Activated CD8-positive, alpha-beta T cell treated with anti-CD3 and anti-CD28 coated beads for 36 hours (primary cell): Measurements from ENCODE around the gene SLC45A3. TPM values are rescaled to one million over a fixed set of nuclear protein-coding genes. Genes with fewer than 3 reads are reported as not detected.

ENCODE experiments used
- ATAC-seq: fragments of 200-7000 bp; cut with Tn5 transposase; one replicate; pipeline ENCODE4 v1.10.0; 2021; ENCODE audit warnings: mild to moderate bottlenecking, moderate library complexity
- CTCF ChIA-PET: fragments of 350-600 bp; sonication (Branson Sonifier 250); formaldehyde crosslinking; loops from one replicate; lab custom pipeline; 2021; ENCODE audit warnings: antibody characterized with exemption; lab: Charles Lee
- POLR2A ChIA-PET: fragments of 350-600 bp; sonication (Branson Sonifier 250); formaldehyde crosslinking; loops from one replicate; lab custom pipeline; 2021; ENCODE audit warnings: antibody characterized with exemption; lab: Charles Lee
- DNase-seq: peaks from one replicate; pipeline ENCODE4 v3.0.0-alpha.2; 2020
- H3K27ac Mint-ChIP-seq: one replicate; pipeline ENCODE4 v1.8.0; 2021; ENCODE audit warnings: mild to moderate bottlenecking, mixed read lengths
- H3K27me3 Mint-ChIP-seq: one replicate; pipeline ENCODE4 v1.8.0; 2021; ENCODE audit warnings: mixed read lengths
- H3K36me3 Mint-ChIP-seq: one replicate; pipeline ENCODE4 v1.8.0; 2021; ENCODE audit warnings: low read depth, mixed read lengths
- H3K4me1 Mint-ChIP-seq: one replicate; pipeline ENCODE4 v1.8.0; 2021; ENCODE audit warnings: low read depth, mixed read lengths
- H3K4me3 Mint-ChIP-seq: one replicate; pipeline ENCODE4 v1.8.0; 2021; ENCODE audit warnings: mild to moderate bottlenecking, moderate library complexity, mixed read lengths
- H3K9me3 Mint-ChIP-seq: one replicate; pipeline ENCODE4 v1.8.0; 2021; ENCODE audit warnings: mixed read lengths
- CTCF ChIP-seq: fragments of 200-600 bp; IDR thresholded peaks from one replicate; pipeline ENCODE4 v1.8.0; 2022; ENCODE audit warnings: antibody characterized with exemption, mild to moderate bottlenecking
- intact Hi-C: fragments of 100-400 bp; cut with micrococcal nuclease; formaldehyde crosslinking; loops from one replicate; pipeline ENCODE4 v1.10.0; 2022
- total RNA-seq, 2 experiments: library from RNA; stranded (reverse); gene quantifications; one replicate each; pipeline ENCODE4 v1.2.3, GENCODE V29; 2021

Gene SLC45A3
- total RNA-seq, 2 experiments from 2014 or later, result 0.38 to 0.65 TPM

- CTCF ChIA-PET, result interaction anchor here (0.6 to 12.7 kb wide), 7 partner anchors 10 to 286 kb away, joined by 3 to 120 read pairs (median 5); partner anchors contain the start of gene ELK4
Measured at GRCh38 chr1:205645519-205645918, 34.8 kb downstream of the SLC45A3 start.

GRCh38 chr1:205642679-205643307, 37.5 kb downstream of the SLC45A3 start:
- no peak overlapping the region for H3K27ac Mint-ChIP-seq

More at GRCh38 chr1:205645519-205645918, 34.8 kb downstream of the SLC45A3 start:
- POLR2A ChIA-PET, result interaction anchor here (1.2 to 1.5 kb wide), 2 partner anchors 13 to 17 kb away, joined by 3 to 7 read pairs; no protein-coding TSS in a partner anchor
- DNase-seq (no peak), ATAC-seq (no peak)
- H3K9me3 Mint-ChIP-seq, result no peaks in the 10 kb centered on the region
- no peaks in the 10 kb centered on the region for H3K4me1 Mint-ChIP-seq
- H3K27me3 Mint-ChIP-seq, result peaks cover 3% of the 10 kb centered on the region
- no peak overlapping the region for H3K27ac Mint-ChIP-seq
- H3K36me3 Mint-ChIP-seq, result no peaks in the 10 kb centered on the region
- H3K4me3 Mint-ChIP-seq, result no peak overlapping the region
- intact Hi-C loops, result loop anchor here (10.0 kb wide), 1 partner anchor 251 kb away; no protein-coding TSS in a partner anchor
- TF ChIP-seq CTCF, result no peak

GRCh38 chr1:205639567-205639966, 40.7 kb downstream of the SLC45A3 start:
- POLR2A ChIA-PET, result no interaction called here
- no peak for ATAC-seq
- intact Hi-C loops, result no loop called here

More at GRCh38 chr1:205642679-205643307, 37.5 kb downstream of the SLC45A3 start:
- Mint-ChIP-seq H3K4me1 (no peaks in the 10 kb centered on the region), H3K27me3 (peaks cover 3% of the 10 kb centered on the region), H3K9me3 (no peaks in the 10 kb centered on the region), H3K36me3 (no peaks in the 10 kb centered on the region), H3K4me3 (no peak overlapping the region)
- ChIA-PET CTCF (interaction anchor here (0.6 to 12.7 kb wide), 6 partner anchors 10 to 1211 kb away, joined by 3 to 120 read pairs (median 8); partner anchors contain the start of gene ELK4), POLR2A (interaction anchor here (0.9 to 1.1 kb wide), 2 partner anchors 51 to 55 kb away, joined by 3 to 4 read pairs; no protein-coding TSS in a partner anchor)
- no peak for DNase-seq
- no peak for TF ChIP-seq CTCF
- intact Hi-C loops, result loop anchor here (10.0 kb wide), 1 partner anchor 248 kb away; no protein-coding TSS in a partner anchor
- no peak for ATAC-seq

GRCh38 chr1:205637854-205638468, 42.3 kb downstream of the SLC45A3 start:
- peaks cover 1% of the 10 kb centered on the region for H3K4me1 Mint-ChIP-seq
- no peak overlapping the region for H3K27ac Mint-ChIP-seq
- ATAC-seq (no peak), DNase-seq (no peak)
- no peaks in the 10 kb centered on the region for H3K9me3 Mint-ChIP-seq
- H3K36me3 Mint-ChIP-seq, result no peaks in the 10 kb centered on the region
- ChIA-PET POLR2A (interaction anchor here (0.8 kb wide), 1 partner anchor 45 kb away, joined by 5 read pairs; no protein-coding TSS in a partner anchor), CTCF (interaction anchor here (11.8 to 12.7 kb wide), 2 partner anchors 20 to 46 kb away, joined by 120 to 306 read pairs; no protein-coding TSS in a partner anchor)
- intact Hi-C loops, result no loop called here
- no peak for TF ChIP-seq CTCF
- H3K27me3 Mint-ChIP-seq, result peaks cover 3% of the 10 kb centered on the region
- no peak overlapping the region for H3K4me3 Mint-ChIP-seq

More at GRCh38 chr1:205639567-205639966, 40.7 kb downstream of the SLC45A3 start:
- Mint-ChIP-seq H3K4me1 (no peaks in the 10 kb centered on the region), H3K27me3 (peaks cover 3% of the 10 kb centered on the region), H3K36me3 (no peaks in the 10 kb centered on the region), H3K9me3 (no peaks in the 10 kb centered on the region), H3K27ac (no peak overlapping the region), H3K4me3 (no peak overlapping the region)
- DNase-seq, result no peak
- CTCF ChIA-PET, result interaction anchor here (0.9 to 12.7 kb wide), 3 partner anchors 18 to 41 kb away, joined by 3 to 120 read pairs (median 3); no protein-coding TSS in a partner anchor
- no peak for TF ChIP-seq CTCF
